WTC11 (cell line): ENCODE measurements around the gene EMC10. TPM values are rescaled to one million over a fixed set of nuclear protein-coding genes. Genes with fewer than 3 reads are reported as not detected.

Source experiments
- ATAC-seq: fragments of 200-7000 bp; cut with Tn5 transposase; 2 replicates; pipeline ENCODE4 v1.10.0; 2021; ENCODE audit warnings: mild to moderate bottlenecking, moderate library complexity
- CTCF ChIA-PET: fragments of 300-600 bp; sonication (Branson Sonifier 250); formaldehyde crosslinking; loops from one replicate; lab custom pipeline; 2021; ENCODE audit warnings: antibody characterized with exemption; lab: Charles Lee
- POLR2A ChIA-PET: fragments of 350-600 bp; sonication (Branson Sonifier 250); formaldehyde crosslinking; loops from one replicate; lab custom pipeline; 2021; ENCODE audit warnings: antibody characterized with exemption; lab: Charles Lee
- DNase-seq: peaks from one replicate; pipeline ENCODE4 v3.0.0; 2021; ENCODE audit warnings: low spot score
- H3K27ac Mint-ChIP-seq: 2 replicates; pipeline ENCODE4 v1.8.0; 2021; ENCODE audit warnings: mixed read lengths
- H3K27me3 Mint-ChIP-seq: 2 replicates; pipeline ENCODE4 v1.8.0; 2021; ENCODE audit warnings: low read depth, mild to moderate bottlenecking, moderate library complexity, mixed read lengths
- H3K36me3 Mint-ChIP-seq: 2 replicates; pipeline ENCODE4 v1.8.0; 2021; ENCODE audit warnings: mixed read lengths
- H3K4me1 Mint-ChIP-seq: 2 replicates; pipeline ENCODE4 v1.8.0; 2022; ENCODE audit warnings: mixed read lengths
- H3K4me3 Mint-ChIP-seq: 2 replicates; pipeline ENCODE4 v1.8.0; 2021; ENCODE audit warnings: mild to moderate bottlenecking, moderate library complexity, mixed read lengths
- H3K9me3 Mint-ChIP-seq: 2 replicates; pipeline ENCODE4 v1.8.0; 2021; ENCODE audit warnings: mixed read lengths
- CREM ChIP-seq: sonication (generic); formaldehyde crosslinking; IDR thresholded peaks from 2 replicates; pipeline ENCODE4 v1.8.1; 2022; ENCODE audit warnings: mild to moderate bottlenecking, missing genetic modification reagents, moderate library complexity
- NFYB ChIP-seq: sonication (generic); formaldehyde crosslinking; conservative IDR thresholded peaks from 2 replicates; pipeline ENCODE4 v1.8.0; 2022; ENCODE audit warnings: low read depth, missing genetic modification reagents
- OVOL2 ChIP-seq: fragments of 250-450 bp; sonication (Bioruptor Pico); IDR thresholded peaks from 2 replicates; pipeline ENCODE4 v1.9.0; 2021; ENCODE audit warnings: mild to moderate bottlenecking, borderline replicate concordance
- PRRX2 ChIP-seq: fragments of 250-450 bp; sonication (Bioruptor Pico); IDR thresholded peaks from 2 replicates; pipeline ENCODE4 v1.8.0; 2021; ENCODE audit warnings: mild to moderate bottlenecking
- ZNF121 ChIP-seq: sonication (generic); formaldehyde crosslinking; IDR thresholded peaks from 2 replicates; pipeline ENCODE4 v1.8.0; 2023; ENCODE audit warnings: missing genetic modification reagents
- ZNF263 ChIP-seq: sonication (generic); formaldehyde crosslinking; IDR thresholded peaks from 2 replicates; pipeline ENCODE4 v1.8.1; 2022; ENCODE audit warnings: low read depth, mild to moderate bottlenecking, moderate library complexity, missing genetic modification reagents
- total RNA-seq: library from RNA; stranded (reverse); gene quantifications from 3 replicates; pipeline ENCODE4 v1.2.3, GENCODE V29; 2021
- TF ChIP-seq, protein P1 (sequence below): sonication (generic); formaldehyde crosslinking; IDR thresholded peaks from 2 replicates; pipeline ENCODE4 v1.8.0; 2022; ENCODE audit warnings: mild to moderate bottlenecking, missing genetic modification reagents
- TF ChIP-seq, protein P2 (sequence below): sonication (generic); formaldehyde crosslinking; IDR thresholded peaks from 2 replicates; pipeline ENCODE4 v1.8.0; 2022; ENCODE audit warnings: mild to moderate bottlenecking, missing genetic modification reagents
- TF ChIP-seq, protein P3 (sequence below): sonication (generic); formaldehyde crosslinking; IDR thresholded peaks from 2 replicates; pipeline ENCODE4 v1.8.0; 2023; ENCODE audit warnings: missing genetic modification reagents
- TF ChIP-seq, protein P4 (sequence below): sonication (generic); formaldehyde crosslinking; IDR thresholded peaks from 2 replicates; pipeline ENCODE4 v1.8.0; 2022; ENCODE audit warnings: mild to moderate bottlenecking, missing genetic modification reagents
- TF ChIP-seq, protein P5 (sequence below): sonication (generic); formaldehyde crosslinking; IDR thresholded peaks from 2 replicates; pipeline ENCODE4 v1.8.1; 2023; ENCODE audit warnings: mild to moderate bottlenecking, missing genetic modification reagents, moderate library complexity
- TF ChIP-seq, protein P6 (sequence below): sonication (generic); formaldehyde crosslinking; IDR thresholded peaks from 2 replicates; pipeline ENCODE4 v1.8.1; 2022; ENCODE audit warnings: low read depth, missing genetic modification reagents, borderline replicate concordance

EMC10 gene
- total RNA-seq, 1 experiment from 2014 or later: 114 TPM

DNA sequence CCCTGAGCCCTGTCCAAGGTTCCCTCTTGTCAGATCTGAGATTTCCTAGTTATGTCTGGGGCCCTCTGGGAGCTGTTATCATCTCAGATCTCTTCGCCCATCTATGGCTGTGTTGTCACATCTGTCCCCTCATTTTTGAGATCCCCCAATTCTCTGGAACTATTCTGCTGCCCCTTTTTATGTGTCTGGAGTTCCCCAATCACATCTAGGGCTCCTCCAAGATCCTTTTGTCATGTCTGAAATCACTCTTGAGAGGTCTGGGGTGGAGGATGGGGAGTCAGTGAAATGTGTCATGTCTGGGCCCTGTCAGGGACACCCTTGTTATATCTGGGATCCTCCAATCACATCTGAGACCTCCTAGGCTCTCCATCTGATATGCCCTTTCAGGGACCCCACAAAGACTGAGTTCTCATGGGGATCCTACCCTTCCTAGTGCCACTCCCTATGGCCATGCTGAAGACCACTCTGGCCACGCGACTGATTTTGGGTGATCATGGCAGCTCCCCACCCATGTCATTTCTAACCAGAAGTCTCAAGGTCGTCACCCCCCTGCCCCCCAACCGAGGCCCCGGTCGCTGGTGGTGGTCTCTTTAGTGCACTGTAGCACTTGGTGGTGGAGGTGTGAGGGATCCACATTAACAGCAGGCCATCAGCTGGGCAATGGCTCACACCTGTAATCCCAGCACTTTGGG is 47.4 kb upstream of the EMC10 start (continued):
- no peak for TF ChIP-seq ZNF263
- TF ChIP-seq OVOL2: no peak
- TF ChIP-seq PRRX2 (CRISPR knock-in tag): no peak

DNA sequence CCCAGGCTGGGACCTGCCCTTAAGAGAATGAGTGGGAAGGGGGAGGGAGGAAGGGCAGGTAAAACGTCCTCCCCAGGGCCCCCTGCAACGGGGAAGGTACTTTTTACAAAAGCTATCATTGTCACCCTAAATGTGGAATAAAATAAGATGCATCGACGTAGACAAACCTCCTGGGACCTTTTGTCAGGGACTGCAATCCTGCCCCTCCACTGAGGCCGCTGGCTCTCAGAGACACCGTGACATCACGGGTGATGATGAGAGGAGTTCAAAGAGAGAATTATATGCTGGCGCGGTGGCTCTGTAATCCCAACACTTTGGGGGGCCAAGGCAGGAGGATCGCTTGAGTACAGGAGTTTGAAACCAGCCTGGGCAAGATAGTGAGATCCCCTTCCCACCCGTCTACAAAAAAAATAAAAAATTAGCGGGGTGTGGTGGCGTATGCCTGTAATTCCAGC is 45.4 kb upstream of the EMC10 start:
- Mint-ChIP-seq H3K4me1 (peaks cover 31% of the 10 kb centered on the region), H3K9me3 (no peaks in the 10 kb centered on the region), H3K27me3 (peaks cover 35% of the 10 kb centered on the region), H3K27ac (peak overlapping the region; percentile 18; the same call in 1 of the 2 replicates)
- ATAC-seq: no peak
- ChIA-PET POLR2A (no interaction called here), CTCF (interaction anchor here (1.7 kb wide), 1 partner anchor 30 kb away, joined by 7 read pairs; no protein-coding TSS in a partner anchor)
- no peak for DNase-seq
- TF ChIP-seq, protein P1, sequence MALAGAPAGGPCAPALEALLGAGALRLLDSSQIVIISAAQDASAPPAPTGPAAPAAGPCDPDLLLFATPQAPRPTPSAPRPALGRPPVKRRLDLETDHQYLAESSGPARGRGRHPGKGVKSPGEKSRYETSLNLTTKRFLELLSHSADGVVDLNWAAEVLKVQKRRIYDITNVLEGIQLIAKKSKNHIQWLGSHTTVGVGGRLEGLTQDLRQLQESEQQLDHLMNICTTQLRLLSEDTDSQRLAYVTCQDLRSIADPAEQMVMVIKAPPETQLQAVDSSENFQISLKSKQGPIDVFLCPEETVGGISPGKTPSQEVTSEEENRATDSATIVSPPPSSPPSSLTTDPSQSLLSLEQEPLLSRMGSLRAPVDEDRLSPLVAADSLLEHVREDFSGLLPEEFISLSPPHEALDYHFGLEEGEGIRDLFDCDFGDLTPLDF: no peak
- peak; percentile 74; the same call in 1 of the 2 replicates for TF ChIP-seq ZNF121 (CRISPR knock-in tag)
- TF ChIP-seq, all 79 proteins: peak for 1
- Mint-ChIP-seq H3K4me3 (peak overlapping the region; percentile 78), H3K36me3 (no peaks in the 10 kb centered on the region)

DNA sequence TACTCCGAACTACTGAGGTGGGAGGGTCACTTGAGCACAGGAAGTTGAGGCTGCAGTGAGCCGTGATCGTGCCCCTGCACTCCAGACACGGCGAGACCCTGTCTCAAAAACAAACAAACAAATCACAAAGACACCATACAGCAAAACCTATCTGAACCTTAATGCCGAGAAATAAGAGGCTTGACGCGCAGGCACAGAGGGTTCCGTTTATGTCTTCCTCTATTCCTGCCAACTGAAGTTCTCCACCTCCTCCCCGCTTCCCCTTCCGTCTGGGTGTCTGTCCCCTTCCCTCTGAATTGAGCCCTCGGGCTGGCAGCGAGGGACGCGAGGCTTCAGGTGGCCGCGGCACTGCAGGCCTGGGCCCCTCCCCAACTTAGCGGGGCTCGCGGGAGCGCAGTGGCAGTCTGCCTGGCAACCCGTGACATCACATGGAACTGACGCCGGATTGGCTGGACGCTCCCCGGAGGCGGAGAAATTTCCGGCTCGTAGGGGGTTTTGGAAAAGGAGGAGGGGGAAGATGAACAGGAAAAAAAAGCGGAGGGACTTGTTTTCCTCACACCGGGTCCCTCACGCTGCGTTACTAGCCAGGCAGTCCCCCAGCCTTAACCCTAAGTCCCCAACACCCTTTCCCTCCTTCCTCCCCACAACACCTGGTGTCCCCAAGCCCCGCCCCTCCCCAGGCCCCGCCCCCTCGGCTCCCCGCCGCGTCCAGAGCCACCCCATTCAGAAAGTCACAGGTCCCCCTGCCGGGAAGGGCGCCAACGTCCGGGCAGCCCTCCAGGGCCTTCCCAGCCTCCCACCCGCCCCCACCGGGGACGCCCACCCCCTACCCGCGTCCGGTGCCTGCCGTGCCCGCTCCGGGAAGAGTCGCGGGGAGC is 44.7 kb upstream of the EMC10 start:
- POLR2A ChIA-PET: interaction anchor here (0.6 kb wide), 1 partner anchor 15 kb away, joined by 3 read pairs; no protein-coding TSS in a partner anchor

More for the DNA sequence above, 44.7 kb upstream of the EMC10 start:
- DNase-seq (peak; percentile 93), ATAC-seq (peak; percentile 87)
- peaks cover 40% of the 10 kb centered on the region for H3K27me3 Mint-ChIP-seq
- no peaks in the 10 kb centered on the region for H3K9me3 Mint-ChIP-seq
- peaks cover 31% of the 10 kb centered on the region for H3K4me1 Mint-ChIP-seq
- TF ChIP-seq, protein P2, sequence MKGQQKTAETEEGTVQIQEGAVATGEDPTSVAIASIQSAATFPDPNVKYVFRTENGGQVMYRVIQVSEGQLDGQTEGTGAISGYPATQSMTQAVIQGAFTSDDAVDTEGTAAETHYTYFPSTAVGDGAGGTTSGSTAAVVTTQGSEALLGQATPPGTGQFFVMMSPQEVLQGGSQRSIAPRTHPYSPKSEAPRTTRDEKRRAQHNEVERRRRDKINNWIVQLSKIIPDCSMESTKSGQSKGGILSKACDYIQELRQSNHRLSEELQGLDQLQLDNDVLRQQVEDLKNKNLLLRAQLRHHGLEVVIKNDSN (CRISPR knock-in tag): 0 out of 2 replicates have a peak, but pooled peaks have one; percentile 9
- TF ChIP-seq, protein P3, sequence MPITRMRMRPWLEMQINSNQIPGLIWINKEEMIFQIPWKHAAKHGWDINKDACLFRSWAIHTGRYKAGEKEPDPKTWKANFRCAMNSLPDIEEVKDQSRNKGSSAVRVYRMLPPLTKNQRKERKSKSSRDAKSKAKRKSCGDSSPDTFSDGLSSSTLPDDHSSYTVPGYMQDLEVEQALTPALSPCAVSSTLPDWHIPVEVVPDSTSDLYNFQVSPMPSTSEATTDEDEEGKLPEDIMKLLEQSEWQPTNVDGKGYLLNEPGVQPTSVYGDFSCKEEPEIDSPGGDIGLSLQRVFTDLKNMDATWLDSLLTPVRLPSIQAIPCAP (CRISPR knock-in tag): no peak
- TF ChIP-seq ZNF263: no peak
- TF ChIP-seq, protein P4, sequence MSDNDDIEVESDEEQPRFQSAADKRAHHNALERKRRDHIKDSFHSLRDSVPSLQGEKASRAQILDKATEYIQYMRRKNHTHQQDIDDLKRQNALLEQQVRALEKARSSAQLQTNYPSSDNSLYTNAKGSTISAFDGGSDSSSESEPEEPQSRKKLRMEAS: peak; percentile 66; the same call in 1 of the 2 replicates
- peak; percentile 74 for TF ChIP-seq NFYB (CRISPR knock-in tag)
- TF ChIP-seq, protein P5, sequence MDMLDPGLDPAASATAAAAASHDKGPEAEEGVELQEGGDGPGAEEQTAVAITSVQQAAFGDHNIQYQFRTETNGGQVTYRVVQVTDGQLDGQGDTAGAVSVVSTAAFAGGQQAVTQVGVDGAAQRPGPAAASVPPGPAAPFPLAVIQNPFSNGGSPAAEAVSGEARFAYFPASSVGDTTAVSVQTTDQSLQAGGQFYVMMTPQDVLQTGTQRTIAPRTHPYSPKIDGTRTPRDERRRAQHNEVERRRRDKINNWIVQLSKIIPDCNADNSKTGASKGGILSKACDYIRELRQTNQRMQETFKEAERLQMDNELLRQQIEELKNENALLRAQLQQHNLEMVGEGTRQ (CRISPR knock-in tag): peak; percentile 53; the same call in 1 of the 2 replicates
- TF ChIP-seq CREM (CRISPR knock-in tag): peak; percentile 91
- TF ChIP-seq, protein P6, sequence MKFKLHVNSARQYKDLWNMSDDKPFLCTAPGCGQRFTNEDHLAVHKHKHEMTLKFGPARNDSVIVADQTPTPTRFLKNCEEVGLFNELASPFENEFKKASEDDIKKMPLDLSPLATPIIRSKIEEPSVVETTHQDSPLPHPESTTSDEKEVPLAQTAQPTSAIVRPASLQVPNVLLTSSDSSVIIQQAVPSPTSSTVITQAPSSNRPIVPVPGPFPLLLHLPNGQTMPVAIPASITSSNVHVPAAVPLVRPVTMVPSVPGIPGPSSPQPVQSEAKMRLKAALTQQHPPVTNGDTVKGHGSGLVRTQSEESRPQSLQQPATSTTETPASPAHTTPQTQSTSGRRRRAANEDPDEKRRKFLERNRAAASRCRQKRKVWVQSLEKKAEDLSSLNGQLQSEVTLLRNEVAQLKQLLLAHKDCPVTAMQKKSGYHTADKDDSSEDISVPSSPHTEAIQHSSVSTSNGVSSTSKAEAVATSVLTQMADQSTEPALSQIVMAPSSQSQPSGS (CRISPR knock-in tag): no peak
- H3K27ac Mint-ChIP-seq: peak overlapping the region; percentile 72; the same call in 1 of the 2 replicates
- no peaks in the 10 kb centered on the region for H3K36me3 Mint-ChIP-seq
- peak overlapping the region; percentile 78 for H3K4me3 Mint-ChIP-seq
- CTCF ChIA-PET: interaction anchor here (1.4 to 1.7 kb wide), 2 partner anchors 29 to 106 kb away, joined by 6 to 7 read pairs; no protein-coding TSS in a partner anchor
